HepG2 (cell line): ENCODE results near the gene EBP. TPM values are rescaled to one million over a fixed set of nuclear protein-coding genes. Genes with fewer than 3 reads are reported as not detected.
A peak's percentile ranks its signal among the peaks of the same experiment; 100 is the strongest.

Experiments
- CREM ChIP-seq, 2 experiments: sonication (generic) in 1 of 2; formaldehyde crosslinking in 1 of 2; IDR thresholded peaks; 2 replicates each; pipeline versions ENCODE4 v1.4.0 to v1.6.1; 2016 to 2020; ENCODE audit warnings: antibody characterized with exemption in 1 of 2, mild to moderate bottlenecking in 1 of 2, missing genetic modification reagents in 1 of 2
- HNRNPK ChIP-seq: fragments of 200-400 bp; formaldehyde crosslinking; IDR thresholded peaks from 2 replicates; pipeline ENCODE4 v1.6.1; 2018; ENCODE audit warnings: low read length, low read depth, moderate library complexity, mild to moderate bottlenecking; ENCODE audit not compliant: poor library complexity, severe bottlenecking
- KDM2A ChIP-seq: sonication (generic); formaldehyde crosslinking; IDR thresholded peaks from 2 replicates; pipeline ENCODE4 v1.4.0; 2020; ENCODE audit warnings: low read depth, missing genetic modification reagents, borderline replicate concordance
- PAWR ChIP-seq: sonication (generic); formaldehyde crosslinking; IDR thresholded peaks from 2 replicates; pipeline ENCODE4 v1.4.0; 2020; ENCODE audit warnings: missing genetic modification reagents, mild to moderate bottlenecking, borderline replicate concordance
- polyA plus RNA-seq, 8 experiments: library from polyadenylated mRNA; depleted of rRNA in 3 of 8; stranded (reverse) in 7 of 8; unstranded in 1 of 8; fragments of >200 nt; fragmentation: Illumina TruSeq in 4 of 8; extraction: Trizol in 4 of 8; gene quantifications; 2 replicates each; pipeline versions ENCODE4 v1.2.1 to v1.2.3, GENCODE V29; 2011 to 2016; ENCODE audit warnings: low read depth in 4 of 8, missing spikeins in 1 of 8, mixed read lengths in 1 of 8; ENCODE audit not compliant: insufficient read depth in 1 of 8
- total RNA-seq, 5 experiments: library from RNA; depleted of rRNA; stranded (reverse); fragments of >200 nt; fragmentation: Illumina TruSeq; extraction: Trizol; gene quantifications; 2 replicates each; pipeline ENCODE4 v1.2.3, GENCODE V29; 2016; ENCODE audit warnings: low read depth in 1 of 5
- TF ChIP-seq, protein P1 (sequence below): sonication (generic); formaldehyde crosslinking; IDR thresholded peaks from 2 replicates; pipeline ENCODE4 v1.4.0; 2020; ENCODE audit warnings: missing genetic modification reagents, borderline replicate concordance
- TF ChIP-seq, protein P2 (sequence below): sonication (generic); formaldehyde crosslinking; conservative IDR thresholded peaks from 2 replicates; pipeline ENCODE4 v1.8.0; 2022; ENCODE audit warnings: missing genetic modification reagents
- TF ChIP-seq, protein P3 (sequence below): sonication (generic); formaldehyde crosslinking; IDR thresholded peaks from 2 replicates; pipeline ENCODE4 v1.5.0; 2020; ENCODE audit warnings: mild to moderate bottlenecking, missing genetic modification reagents
- TF ChIP-seq, protein P4 (sequence below): sonication (generic); formaldehyde crosslinking; IDR thresholded peaks from one replicate; pipeline ENCODE4 v1.5.1; 2020; ENCODE audit warnings: mild to moderate bottlenecking, missing genetic modification reagents; ENCODE audit errors: not compliant biosample characterization

EBP gene
- total and polyA plus RNA-seq, 2 of the 13 experiments (the other 11 are each of a cell fraction or from before 2014, with no cell fraction given), result 106 to 260 TPM

DNA sequence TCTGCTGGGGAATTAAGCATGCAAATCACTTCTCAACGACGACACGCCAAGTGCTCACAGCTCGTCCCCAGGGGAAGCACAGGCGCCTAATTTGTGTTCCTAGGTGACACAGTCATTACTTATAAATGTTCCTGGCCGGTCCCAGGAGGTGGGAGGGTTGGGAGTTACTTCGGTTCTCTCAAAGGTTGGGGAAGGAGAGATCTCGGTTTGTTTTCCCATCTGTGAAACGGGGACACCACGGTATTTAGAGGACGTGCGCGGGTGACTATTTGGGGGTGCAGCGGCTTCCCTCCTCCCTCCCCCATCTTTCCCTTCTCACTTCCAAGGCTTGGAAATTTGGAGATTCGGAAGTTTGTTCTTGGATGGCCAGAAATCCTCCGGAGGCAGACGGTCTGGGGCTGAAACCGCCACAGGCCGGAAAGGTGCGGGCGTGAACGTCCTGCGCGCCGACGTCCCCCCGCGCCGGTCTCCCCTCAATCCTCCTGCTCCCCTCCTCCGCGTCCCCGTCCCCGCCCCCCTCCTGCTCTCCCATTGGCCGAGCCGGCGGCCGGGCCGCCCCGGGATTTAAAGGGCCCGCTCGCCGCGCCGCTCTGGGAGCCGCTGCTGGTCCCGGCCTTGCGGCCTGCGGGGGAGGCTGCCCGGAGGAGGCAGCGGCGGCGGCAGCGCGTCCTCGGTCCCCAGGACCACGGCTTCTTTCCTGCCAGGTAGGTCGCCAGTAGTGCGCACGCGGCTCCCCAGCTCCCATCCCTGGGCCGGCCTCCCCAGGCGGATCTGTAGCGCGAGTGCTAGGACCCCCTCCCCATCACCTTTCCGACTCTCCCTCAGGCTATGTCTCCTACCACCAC is 13.0 kb upstream of the EBP start, which contains the start of gene PORCN (continued):
- TF ChIP-seq KDM2A (CRISPR knock-in tag) (peak; percentile 33; the same call in 1 of the 2 replicates), CREM (IDR thresholded peaks at IDR 0.05) (no peak), CREM (CRISPR knock-in tag; IDR thresholded peaks at IDR 0.05) (no peak), HNRNPK (peak; percentile 42), PAWR (CRISPR knock-in tag) (no peak)
- TF ChIP-seq, protein P1, sequence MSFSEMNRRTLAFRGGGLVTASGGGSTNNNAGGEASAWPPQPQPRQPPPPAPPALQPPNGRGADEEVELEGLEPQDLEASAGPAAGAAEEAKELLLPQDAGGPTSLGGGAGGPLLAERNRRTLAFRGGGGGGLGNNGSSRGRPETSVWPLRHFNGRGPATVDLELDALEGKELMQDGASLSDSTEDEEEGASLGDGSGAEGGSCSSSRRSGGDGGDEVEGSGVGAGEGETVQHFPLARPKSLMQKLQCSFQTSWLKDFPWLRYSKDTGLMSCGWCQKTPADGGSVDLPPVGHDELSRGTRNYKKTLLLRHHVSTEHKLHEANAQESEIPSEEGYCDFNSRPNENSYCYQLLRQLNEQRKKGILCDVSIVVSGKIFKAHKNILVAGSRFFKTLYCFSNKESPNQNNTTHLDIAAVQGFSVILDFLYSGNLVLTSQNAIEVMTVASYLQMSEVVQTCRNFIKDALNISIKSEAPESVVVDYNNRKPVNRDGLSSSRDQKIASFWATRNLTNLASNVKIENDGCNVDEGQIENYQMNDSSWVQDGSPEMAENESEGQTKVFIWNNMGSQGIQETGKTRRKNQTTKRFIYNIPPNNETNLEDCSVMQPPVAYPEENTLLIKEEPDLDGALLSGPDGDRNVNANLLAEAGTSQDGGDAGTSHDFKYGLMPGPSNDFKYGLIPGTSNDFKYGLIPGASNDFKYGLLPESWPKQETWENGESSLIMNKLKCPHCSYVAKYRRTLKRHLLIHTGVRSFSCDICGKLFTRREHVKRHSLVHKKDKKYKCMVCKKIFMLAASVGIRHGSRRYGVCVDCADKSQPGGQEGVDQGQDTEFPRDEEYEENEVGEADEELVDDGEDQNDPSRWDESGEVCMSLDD (CRISPR knock-in tag), result peak; percentile 44; the same call in 1 of the 2 replicates
- TF ChIP-seq, protein P2, sequence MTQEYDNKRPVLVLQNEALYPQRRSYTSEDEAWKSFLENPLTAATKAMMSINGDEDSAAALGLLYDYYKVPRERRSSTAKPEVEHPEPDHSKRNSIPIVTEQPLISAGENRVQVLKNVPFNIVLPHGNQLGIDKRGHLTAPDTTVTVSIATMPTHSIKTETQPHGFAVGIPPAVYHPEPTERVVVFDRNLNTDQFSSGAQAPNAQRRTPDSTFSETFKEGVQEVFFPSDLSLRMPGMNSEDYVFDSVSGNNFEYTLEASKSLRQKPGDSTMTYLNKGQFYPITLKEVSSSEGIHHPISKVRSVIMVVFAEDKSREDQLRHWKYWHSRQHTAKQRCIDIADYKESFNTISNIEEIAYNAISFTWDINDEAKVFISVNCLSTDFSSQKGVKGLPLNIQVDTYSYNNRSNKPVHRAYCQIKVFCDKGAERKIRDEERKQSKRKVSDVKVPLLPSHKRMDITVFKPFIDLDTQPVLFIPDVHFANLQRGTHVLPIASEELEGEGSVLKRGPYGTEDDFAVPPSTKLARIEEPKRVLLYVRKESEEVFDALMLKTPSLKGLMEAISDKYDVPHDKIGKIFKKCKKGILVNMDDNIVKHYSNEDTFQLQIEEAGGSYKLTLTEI (CRISPR knock-in tag), result no peak
- TF ChIP-seq, protein P3, sequence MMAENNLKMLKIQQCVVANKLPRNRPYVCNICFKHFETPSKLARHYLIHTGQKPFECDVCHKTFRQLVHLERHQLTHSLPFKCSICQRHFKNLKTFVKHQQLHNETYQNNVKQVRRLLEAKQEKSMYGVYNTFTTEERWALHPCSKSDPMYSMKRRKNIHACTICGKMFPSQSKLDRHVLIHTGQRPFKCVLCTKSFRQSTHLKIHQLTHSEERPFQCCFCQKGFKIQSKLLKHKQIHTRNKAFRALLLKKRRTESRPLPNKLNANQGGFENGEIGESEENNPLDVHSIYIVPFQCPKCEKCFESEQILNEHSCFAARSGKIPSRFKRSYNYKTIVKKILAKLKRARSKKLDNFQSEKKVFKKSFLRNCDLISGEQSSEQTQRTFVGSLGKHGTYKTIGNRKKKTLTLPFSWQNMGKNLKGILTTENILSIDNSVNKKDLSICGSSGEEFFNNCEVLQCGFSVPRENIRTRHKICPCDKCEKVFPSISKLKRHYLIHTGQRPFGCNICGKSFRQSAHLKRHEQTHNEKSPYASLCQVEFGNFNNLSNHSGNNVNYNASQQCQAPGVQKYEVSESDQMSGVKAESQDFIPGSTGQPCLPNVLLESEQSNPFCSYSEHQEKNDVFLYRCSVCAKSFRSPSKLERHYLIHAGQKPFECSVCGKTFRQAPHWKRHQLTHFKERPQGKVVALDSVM (CRISPR knock-in tag), result peak; percentile 38; the same call in 1 of the 2 replicates
- TF ChIP-seq, protein P4, sequence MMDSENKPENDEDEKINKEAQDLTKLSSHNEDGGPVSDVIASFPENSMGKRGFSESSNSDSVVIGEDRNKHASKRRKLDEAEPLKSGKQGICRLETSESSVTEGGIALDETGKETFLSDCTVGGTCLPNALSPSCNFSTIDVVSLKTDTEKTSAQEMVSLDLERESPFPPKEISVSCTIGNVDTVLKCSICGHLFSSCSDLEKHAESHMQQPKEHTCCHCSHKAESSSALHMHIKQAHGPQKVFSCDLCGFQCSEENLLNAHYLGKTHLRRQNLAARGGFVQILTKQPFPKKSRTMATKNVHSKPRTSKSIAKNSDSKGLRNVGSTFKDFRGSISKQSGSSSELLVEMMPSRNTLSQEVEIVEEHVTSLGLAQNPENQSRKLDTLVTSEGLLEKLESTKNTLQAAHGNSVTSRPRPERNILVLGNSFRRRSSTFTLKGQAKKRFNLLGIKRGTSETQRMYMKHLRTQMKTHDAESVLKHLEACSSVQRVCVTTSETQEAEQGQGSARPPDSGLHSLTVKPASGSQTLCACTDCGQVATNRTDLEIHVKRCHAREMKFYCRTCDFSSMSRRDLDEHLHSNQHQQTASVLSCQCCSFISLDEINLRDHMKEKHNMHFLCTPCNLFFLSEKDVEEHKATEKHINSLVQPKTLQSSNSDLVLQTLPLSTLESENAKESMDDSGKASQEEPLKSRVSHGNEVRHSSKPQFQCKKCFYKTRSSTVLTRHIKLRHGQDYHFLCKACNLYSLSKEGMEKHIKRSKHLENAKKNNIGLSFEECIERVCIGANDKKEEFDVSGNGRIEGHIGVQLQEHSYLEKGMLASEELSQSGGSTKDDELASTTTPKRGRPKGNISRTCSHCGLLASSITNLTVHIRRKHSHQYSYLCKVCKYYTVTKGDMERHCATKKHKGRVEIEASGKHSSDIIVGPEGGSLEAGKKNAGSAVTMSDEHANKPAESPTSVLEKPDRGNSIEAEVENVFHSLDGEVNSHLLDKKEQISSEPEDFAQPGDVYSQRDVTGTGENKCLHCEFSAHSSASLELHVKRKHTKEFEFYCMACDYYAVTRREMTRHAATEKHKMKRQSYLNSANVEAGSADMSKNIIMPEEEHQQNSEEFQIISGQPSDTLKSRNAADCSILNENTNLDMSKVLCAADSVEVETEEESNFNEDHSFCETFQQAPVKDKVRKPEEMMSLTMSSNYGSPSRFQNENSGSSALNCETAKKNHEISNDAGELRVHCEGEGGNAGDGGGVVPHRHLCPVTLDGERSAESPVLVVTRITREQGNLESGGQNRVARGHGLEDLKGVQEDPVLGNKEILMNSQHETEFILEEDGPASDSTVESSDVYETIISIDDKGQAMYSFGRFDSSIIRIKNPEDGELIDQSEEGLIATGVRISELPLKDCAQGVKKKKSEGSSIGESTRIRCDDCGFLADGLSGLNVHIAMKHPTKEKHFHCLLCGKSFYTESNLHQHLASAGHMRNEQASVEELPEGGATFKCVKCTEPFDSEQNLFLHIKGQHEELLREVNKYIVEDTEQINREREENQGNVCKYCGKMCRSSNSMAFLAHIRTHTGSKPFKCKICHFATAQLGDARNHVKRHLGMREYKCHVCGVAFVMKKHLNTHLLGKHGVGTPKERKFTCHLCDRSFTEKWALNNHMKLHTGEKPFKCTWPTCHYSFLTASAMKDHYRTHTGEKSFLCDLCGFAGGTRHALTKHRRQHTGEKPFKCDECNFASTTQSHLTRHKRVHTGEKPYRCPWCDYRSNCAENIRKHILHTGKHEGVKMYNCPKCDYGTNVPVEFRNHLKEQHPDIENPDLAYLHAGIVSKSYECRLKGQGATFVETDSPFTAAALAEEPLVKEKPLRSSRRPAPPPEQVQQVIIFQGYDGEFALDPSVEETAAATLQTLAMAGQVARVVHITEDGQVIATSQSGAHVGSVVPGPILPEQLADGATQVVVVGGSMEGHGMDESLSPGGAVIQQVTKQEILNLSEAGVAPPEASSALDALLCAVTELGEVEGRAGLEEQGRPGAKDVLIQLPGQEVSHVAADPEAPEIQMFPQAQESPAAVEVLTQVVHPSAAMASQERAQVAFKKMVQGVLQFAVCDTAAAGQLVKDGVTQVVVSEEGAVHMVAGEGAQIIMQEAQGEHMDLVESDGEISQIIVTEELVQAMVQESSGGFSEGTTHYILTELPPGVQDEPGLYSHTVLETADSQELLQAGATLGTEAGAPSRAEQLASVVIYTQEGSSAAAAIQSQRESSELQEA (CRISPR knock-in tag), result no peak
